ENCODE measurements around the gene TSTD1. TPM values are rescaled to one million over a fixed set of nuclear protein-coding genes. Genes with fewer than 3 reads are reported as not detected.

Gene TSTD1
- total RNA-seq, 1 experiment from 2014 or later = 116 TPM

DNA sequence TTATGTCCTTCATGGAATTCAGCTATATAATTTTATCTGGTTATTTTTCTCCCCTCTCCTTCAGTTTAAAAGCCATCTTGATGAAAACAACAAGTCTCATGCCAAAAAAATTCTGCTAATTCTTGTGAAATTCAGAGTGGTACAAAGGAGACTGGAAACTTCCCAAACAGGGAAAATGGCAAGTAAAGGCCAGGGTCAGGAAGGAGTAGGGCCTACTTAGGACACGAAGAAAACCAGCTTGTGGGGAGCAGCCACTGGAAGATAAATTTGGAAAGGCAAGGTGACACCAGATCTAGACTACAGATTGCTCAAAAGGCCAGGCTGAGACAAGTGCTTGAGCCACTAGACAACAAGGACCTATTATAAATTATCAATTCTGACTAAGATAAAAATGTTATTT lies 6.4 kb downstream of the TSTD1 start:
- ChIA-PET RAD21 (ENCODE audit: low non-redundant PET in 1 of 2, low total read pairs in 2 of 2, uncharacterized antibody in 2 of 2, unreplicated experiment in 2 of 2) (no interaction called here), POLR2A (interaction anchor here (3.2 kb wide), 1 partner anchor 11 kb away, joined by 18 read pairs; the partner anchor contains the start of gene F11R), CTCF (interaction anchor here (1.0 kb wide), 1 partner anchor 12 kb away, joined by 3 read pairs; the partner anchor contains the start of gene F11R)
- H3K9me2 ChIP-seq (ENCODE audit: insufficient read depth) = no peaks in the 10 kb centered on the region
- H3K36me3 ChIP-seq (ENCODE audit: control insufficient read depth in 1 of 2, insufficient read depth in 2 of 2, low read length in 2 of 2) = no peaks in the 10 kb centered on the region; a peak in 1 of 4 replicates
- DNase-seq (ENCODE audit: low read depth, low spot score) (no peak), ATAC-seq (no peak)
- H3K4me3 ChIP-seq (replicated peaks in 1 of 2; ENCODE audit: low read depth in 1 of 2, low read length in 2 of 2) = no peak overlapping the region
- H4K20me1 ChIP-seq (ENCODE audit: insufficient read depth) = no peaks in the 10 kb centered on the region
- no TSS peak for BruUV-seq (replicated peaks)
- peaks cover 16 to 33% of the 10 kb centered on the region in 2 experiments for H3K4me1 ChIP-seq (ENCODE audit: control insufficient read depth in 1 of 2, insufficient read depth in 2 of 2, low read length in 2 of 2)
- no peaks in the 10 kb centered on the region for H3K27me3 ChIP-seq (ENCODE audit: insufficient read depth, low read length)
- H3K9ac ChIP-seq (ENCODE audit: low read length) = no peak overlapping the region
- intact Hi-C loops (cut with micrococcal nuclease) = no loop called here
- peaks cover 38% of the 10 kb centered on the region for H3K79me2 ChIP-seq (ENCODE audit: insufficient read depth, low read length)
- no peak overlapping the region for H3K27ac ChIP-seq (ENCODE audit: low read depth, low read length)
- TF ChIP-seq YY1 (IDR thresholded peaks at IDR 0.05; ENCODE audit: extremely low read depth, insufficient replicate concordance, low read depth, low read length) (no peak), FOSL1 (IDR thresholded peaks at IDR 0.05; ENCODE audit: low read depth) (no peak), SRF (IDR thresholded peaks at IDR 0.05; ENCODE audit: low read depth) (no peak), ELF1 (IDR thresholded peaks at IDR 0.05; ENCODE audit: borderline replicate concordance, low read depth) (no peak), CBX3 (IDR thresholded peaks at IDR 0.05; ENCODE audit: low read depth) (no peak), EZH2phosphoT487 (IDR thresholded peaks at IDR 0.05; ENCODE audit: borderline replicate concordance) (no peak), POLR2A (IDR thresholded peaks at IDR 0.05; ENCODE audit: borderline replicate concordance, extremely low read depth, insufficient read depth, insufficient read length) (no peak), ZFX (IDR thresholded peaks at IDR 0.05) (no peak), JUND (IDR thresholded peaks at IDR 0.05) (no peak), SIN3A (IDR thresholded peaks at IDR 0.05; ENCODE audit: low read depth) (no peak), POLR2AphosphoS5 (IDR thresholded peaks at IDR 0.05; ENCODE audit: low read depth, low read length) (no peak), ZNF274 (IDR thresholded peaks at IDR 0.05; ENCODE audit: low read depth, low read length) (no peak), CEBPB (IDR thresholded peaks at IDR 0.05; ENCODE audit: low read depth) (no peak), RAD21 (IDR thresholded peaks at IDR 0.05; ENCODE audit: low read depth) (no peak), TCF7L2 (IDR thresholded peaks at IDR 0.05; ENCODE audit: borderline replicate concordance, extremely low read depth, insufficient read depth, insufficient read length) (no peak), SP1 (IDR thresholded peaks at IDR 0.05; ENCODE audit: low read depth) (no peak)
- TF ChIP-seq, protein P1, sequence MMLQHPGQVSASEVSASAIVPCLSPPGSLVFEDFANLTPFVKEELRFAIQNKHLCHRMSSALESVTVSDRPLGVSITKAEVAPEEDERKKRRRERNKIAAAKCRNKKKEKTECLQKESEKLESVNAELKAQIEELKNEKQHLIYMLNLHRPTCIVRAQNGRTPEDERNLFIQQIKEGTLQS (IDR thresholded peaks at IDR 0.05) = no peak
- TF ChIP-seq, protein P2, sequence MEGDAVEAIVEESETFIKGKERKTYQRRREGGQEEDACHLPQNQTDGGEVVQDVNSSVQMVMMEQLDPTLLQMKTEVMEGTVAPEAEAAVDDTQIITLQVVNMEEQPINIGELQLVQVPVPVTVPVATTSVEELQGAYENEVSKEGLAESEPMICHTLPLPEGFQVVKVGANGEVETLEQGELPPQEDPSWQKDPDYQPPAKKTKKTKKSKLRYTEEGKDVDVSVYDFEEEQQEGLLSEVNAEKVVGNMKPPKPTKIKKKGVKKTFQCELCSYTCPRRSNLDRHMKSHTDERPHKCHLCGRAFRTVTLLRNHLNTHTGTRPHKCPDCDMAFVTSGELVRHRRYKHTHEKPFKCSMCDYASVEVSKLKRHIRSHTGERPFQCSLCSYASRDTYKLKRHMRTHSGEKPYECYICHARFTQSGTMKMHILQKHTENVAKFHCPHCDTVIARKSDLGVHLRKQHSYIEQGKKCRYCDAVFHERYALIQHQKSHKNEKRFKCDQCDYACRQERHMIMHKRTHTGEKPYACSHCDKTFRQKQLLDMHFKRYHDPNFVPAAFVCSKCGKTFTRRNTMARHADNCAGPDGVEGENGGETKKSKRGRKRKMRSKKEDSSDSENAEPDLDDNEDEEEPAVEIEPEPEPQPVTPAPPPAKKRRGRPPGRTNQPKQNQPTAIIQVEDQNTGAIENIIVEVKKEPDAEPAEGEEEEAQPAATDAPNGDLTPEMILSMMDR (IDR thresholded peaks at IDR 0.05 in 2 of 3, conservative IDR thresholded peaks at IDR 0.05 in 1 of 3; ENCODE audit: borderline replicate concordance in 1 of 3, insufficient read depth in 1 of 3, low read depth in 2 of 3, low read length in 2 of 3) = no peak
- TF ChIP-seq, protein P3, sequence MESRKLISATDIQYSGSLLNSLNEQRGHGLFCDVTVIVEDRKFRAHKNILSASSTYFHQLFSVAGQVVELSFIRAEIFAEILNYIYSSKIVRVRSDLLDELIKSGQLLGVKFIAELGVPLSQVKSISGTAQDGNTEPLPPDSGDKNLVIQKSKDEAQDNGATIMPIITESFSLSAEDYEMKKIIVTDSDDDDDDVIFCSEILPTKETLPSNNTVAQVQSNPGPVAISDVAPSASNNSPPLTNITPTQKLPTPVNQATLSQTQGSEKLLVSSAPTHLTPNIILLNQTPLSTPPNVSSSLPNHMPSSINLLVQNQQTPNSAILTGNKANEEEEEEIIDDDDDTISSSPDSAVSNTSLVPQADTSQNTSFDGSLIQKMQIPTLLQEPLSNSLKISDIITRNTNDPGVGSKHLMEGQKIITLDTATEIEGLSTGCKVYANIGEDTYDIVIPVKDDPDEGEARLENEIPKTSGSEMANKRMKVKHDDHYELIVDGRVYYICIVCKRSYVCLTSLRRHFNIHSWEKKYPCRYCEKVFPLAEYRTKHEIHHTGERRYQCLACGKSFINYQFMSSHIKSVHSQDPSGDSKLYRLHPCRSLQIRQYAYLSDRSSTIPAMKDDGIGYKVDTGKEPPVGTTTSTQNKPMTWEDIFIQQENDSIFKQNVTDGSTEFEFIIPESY (IDR thresholded peaks at IDR 0.05; ENCODE audit: extremely low read depth, insufficient replicate concordance, low read length) = no peak
- TF ChIP-seq, protein P4, sequence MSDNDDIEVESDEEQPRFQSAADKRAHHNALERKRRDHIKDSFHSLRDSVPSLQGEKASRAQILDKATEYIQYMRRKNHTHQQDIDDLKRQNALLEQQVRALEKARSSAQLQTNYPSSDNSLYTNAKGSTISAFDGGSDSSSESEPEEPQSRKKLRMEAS (IDR thresholded peaks at IDR 0.05) = no peak
- no peak overlapping the region for H3K4me2 ChIP-seq (ENCODE audit: low read length)
- no peaks in the 10 kb centered on the region for H3K9me3 ChIP-seq (ENCODE audit: control insufficient read depth in 1 of 2, insufficient read depth in 1 of 2, low read depth in 1 of 2, low read length in 2 of 2)
- H2AFZ ChIP-seq (ENCODE audit: low read depth, low read length, poor library complexity, severe bottlenecking) = no peak overlapping the region
